ENCODE results near the gene HS6ST2. TPM values are rescaled to one million over a fixed set of nuclear protein-coding genes. Genes with fewer than 3 reads are reported as not detected.

HS6ST2 gene
- polyA plus RNA-seq, 1 donor from 2014 or later = not detected

DNA sequence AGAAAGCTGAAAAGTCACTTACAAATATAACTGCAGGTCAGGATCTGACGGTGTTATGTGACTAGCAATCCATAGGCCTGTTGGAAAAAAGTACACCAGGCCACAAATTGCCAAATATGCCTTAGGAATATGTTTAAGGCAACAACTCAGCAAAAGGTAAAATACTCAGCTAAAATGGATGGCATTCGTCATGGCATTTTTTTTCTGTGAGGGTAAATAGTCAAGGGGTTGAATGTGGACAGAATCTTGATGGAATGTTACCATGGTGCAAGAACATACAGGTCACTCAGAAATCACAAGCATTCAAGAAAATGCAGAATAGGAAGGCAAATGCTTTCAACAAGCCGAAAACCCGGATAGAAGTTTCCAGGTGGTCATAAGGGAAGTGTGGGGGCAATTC is 347.9 kb downstream of the HS6ST2 start:
- H3K4me3 Mint-ChIP-seq = no peak overlapping the region
- H3K36me3 Mint-ChIP-seq = no peaks in the 10 kb centered on the region
- peaks cover 4% of the 10 kb centered on the region for H3K27me3 Mint-ChIP-seq
- H3K4me1 Mint-ChIP-seq = no peaks in the 10 kb centered on the region
- H3K27ac Mint-ChIP-seq = no peak overlapping the region
- H3K9me3 Mint-ChIP-seq = no peaks in the 10 kb centered on the region

DNA sequence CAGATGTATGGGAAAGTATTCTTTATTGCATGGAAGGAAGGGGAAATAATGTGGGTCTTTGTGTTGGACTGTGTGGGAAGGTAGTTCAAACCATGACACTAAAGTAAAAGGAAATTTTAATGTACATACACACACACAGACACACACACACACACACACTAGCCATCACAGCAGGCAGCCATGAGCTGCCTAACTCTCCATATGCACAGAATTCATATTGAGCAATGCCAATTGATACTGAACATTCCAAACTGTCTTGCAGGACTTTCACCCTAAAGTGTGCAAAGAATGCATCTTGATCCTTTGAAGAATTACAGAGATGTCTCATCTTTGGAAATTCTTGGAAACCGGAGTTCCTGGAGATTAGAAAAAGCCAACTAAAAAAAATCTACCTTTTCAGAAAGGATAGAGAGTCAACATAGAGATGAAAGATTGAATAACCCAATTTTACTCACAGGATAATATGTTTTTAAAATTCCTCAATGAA is 349.0 kb downstream of the HS6ST2 start:
- Mint-ChIP-seq H3K27me3 (peaks cover 7% of the 10 kb centered on the region), H3K4me3 (no peak overlapping the region), H3K27ac (no peak overlapping the region), H3K9me3 (no peaks in the 10 kb centered on the region), H3K4me1 (no peaks in the 10 kb centered on the region), H3K36me3 (no peaks in the 10 kb centered on the region)

DNA sequence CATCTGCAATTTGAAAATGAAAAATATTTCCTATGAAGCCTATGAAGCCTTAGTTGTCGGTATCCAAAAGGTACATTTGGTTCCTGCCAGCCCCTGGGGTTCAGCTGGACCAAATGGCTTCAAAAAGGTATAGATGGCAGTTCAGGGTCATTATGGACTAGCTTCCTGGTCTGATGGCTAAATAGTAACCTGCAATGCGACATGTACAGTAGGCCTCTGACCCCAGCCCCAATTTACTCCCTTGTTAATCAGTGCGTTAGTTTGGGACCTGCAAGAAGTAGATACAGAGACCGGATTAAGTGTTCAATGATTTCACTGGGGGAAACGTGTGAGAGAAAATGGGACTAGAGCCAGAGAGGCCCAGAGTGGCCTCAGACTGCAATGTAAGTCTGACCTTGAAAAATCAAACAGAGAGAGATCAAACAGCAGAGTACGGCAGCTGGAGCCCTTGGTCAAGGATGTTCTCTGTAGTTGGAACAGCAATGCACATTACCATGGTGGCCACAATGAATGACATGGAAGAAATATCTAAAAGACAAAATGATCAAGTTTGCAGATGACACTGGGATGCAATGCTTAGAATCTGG is 354.6 kb downstream of the HS6ST2 start:
- Mint-ChIP-seq H3K9me3 (no peaks in the 10 kb centered on the region), H3K4me1 (no peaks in the 10 kb centered on the region), H3K4me3 (no peak overlapping the region), H3K27ac (no peak overlapping the region), H3K36me3 (no peaks in the 10 kb centered on the region), H3K27me3 (peaks cover 8% of the 10 kb centered on the region)

DNA sequence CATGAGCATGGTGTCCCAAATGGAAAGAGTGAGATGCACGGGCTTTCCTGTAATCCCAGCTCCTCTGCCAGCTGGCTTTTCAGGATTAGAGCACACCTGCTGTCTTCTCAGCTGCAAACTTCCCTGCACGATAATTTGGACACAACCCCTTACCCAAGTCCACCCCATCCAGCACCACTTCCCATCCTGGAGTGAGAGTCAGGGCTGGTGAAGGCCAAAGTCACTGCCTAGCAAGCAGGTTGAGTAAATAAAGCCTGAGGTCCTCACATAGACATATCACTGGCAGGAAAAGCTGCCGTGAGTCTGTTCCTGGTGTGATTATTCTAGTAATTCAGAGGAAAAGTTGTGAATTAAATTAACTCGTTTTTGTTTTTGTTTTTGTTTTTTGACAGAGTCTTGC is 355.7 kb downstream of the HS6ST2 start:
- Mint-ChIP-seq H3K4me1 (no peaks in the 10 kb centered on the region), H3K27ac (no peak overlapping the region), H3K36me3 (peaks cover 2% of the 10 kb centered on the region), H3K4me3 (no peak overlapping the region), H3K9me3 (no peaks in the 10 kb centered on the region), H3K27me3 (peaks cover 8% of the 10 kb centered on the region)

DNA sequence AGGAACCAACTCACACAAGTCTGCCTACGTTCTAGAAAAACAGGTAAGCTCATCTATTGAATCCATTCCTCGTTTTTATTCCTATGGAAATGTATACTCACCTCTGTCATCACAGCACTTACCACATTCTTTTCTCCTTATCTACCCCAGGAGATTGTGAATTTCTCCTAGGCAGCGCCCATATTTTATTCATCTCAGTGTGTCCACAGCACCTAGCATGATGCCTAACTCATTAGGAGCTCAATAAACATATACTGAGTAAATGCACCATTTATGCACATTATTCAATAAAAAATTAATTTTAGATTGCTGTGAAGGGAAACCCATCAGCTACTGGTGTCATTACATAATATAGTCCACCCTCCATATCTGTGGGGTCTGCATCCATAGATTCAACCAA is 363.4 kb downstream of the HS6ST2 start:
- peaks cover 0 to 2% (median 2%) of the 10 kb centered on the region in 3 donors for H3K4me1 Mint-ChIP-seq
- no peak overlapping the region for H3K4me3 Mint-ChIP-seq
- H3K9me3 Mint-ChIP-seq = no peaks in the 10 kb centered on the region
- H3K27me3 Mint-ChIP-seq = peaks cover 8% of the 10 kb centered on the region
- H3K27ac Mint-ChIP-seq = peak overlapping the region in 1 of 3 donors; percentile 9
- peaks cover 2% of the 10 kb centered on the region for H3K36me3 Mint-ChIP-seq

DNA sequence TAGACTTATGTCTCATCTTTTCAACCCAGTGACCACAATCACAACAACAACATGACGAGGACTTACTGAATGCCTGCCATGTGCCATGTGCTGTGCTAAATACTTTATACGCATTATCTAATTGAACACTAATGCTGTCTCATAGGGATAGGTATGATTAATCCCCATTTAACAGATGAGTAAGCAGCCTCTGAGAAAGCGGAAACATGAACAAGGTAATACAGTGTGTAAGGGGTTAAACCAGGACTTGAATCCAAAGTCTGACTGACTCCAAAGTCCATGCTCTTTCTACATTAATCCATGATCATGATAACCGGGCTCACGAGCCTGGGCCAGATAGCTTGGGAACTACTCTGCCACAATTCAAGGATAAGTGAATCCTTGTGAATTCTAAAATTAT is 364.3 kb downstream of the HS6ST2 start:
- Mint-ChIP-seq H3K4me3 (no peak overlapping the region), H3K9me3 (no peaks in the 10 kb centered on the region), H3K27me3 (peaks cover 9% of the 10 kb centered on the region), H3K36me3 (peaks cover 4% of the 10 kb centered on the region), H3K4me1 (peaks cover 0 to 2% (median 2%) of the 10 kb centered on the region in 3 donors), H3K27ac (no peak overlapping the region)

DNA sequence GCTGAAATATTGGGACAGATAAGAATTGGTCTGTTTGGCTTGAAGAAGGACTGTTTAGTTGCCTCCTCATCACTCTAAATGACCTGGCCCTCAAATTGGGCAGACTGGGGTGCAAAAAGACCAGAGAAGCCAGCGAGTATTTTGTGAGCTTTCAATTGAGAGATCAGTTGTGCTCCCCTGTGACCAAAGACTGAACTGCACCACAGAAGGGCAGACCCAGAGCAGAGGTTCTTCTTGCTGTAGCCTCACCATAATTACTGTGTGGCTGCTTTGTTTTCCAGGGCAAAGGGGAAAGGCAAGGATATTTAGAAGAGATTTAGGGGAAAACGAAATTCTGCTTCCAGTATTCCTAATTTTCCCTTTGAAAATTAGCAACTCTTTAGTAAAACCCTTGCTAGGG is 365.5 kb downstream of the HS6ST2 start:
- no peaks in the 10 kb centered on the region for H3K9me3 Mint-ChIP-seq
- H3K27ac Mint-ChIP-seq = no peak overlapping the region
- peaks cover 10% of the 10 kb centered on the region for H3K27me3 Mint-ChIP-seq
- H3K36me3 Mint-ChIP-seq = peaks cover 1% of the 10 kb centered on the region
- peaks cover 0 to 2% (median 2%) of the 10 kb centered on the region in 3 donors for H3K4me1 Mint-ChIP-seq
- peak overlapping the region in 1 of 4 donors; percentile 18 for H3K4me3 Mint-ChIP-seq

DNA sequence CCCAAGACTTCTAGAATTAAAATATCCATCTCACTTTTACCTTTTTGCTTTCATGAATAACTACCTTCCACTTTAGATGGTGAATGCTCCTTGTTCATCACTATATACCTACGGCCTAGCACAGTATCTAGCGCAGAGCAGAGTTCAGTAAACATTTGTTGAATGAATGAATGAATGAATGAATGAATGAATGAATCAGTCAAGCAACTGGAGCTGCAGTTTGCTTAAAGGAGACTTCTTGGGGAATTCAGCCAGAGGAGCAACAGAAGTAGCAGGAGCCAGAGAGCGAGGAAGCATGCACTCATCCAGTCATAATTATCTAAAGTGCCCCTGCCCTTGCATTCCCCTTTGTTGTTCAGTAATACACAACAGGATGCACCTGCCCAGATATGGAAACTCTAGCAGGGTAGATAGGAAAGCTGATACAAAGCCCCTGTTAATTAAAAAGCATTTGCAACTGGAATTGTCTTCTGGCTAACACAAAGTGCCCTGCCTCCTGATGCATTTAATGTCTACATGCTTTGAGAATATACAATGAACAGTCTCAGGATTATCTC is 366.6 kb downstream of the HS6ST2 start:
- Mint-ChIP-seq H3K27ac (no peak overlapping the region), H3K4me1 (peaks cover 0 to 2% (median 2%) of the 10 kb centered on the region in 3 donors), H3K4me3 (no peak overlapping the region), H3K27me3 (peaks cover 7% of the 10 kb centered on the region), H3K36me3 (peaks cover 1% of the 10 kb centered on the region), H3K9me3 (no peaks in the 10 kb centered on the region)

DNA sequence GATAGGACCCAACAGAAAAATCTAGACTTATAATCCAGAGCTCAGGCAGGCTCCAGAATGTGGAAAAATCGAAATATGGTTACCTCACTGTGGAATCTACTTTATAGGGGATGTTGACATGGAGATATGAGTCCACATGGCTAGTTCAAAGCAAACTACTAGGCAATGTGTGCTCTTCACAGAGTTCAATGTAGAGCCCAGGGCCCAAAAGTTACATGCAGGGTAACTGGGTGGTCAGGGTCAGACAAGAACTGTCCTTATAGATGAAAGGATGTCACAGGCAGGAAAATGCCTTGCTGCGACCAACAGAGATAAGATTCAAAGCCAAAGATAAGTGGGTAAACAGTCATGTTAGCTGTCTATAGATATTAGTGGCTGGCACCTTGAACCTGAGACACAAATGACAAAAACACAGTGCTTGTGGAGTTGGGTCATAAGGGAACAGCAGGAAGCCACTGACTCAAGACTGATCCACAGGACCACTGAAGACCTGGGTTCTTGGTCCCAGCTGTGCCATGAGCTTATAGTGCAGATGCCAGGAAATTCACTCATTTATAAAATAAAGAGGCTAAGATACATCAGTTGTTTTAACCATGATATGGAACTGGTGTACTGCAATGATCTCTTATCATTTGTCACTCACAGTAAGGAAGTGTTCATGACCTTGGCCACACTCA is 367.9 kb downstream of the HS6ST2 start:
- Mint-ChIP-seq H3K4me1 (peaks cover 0 to 2% (median 2%) of the 10 kb centered on the region in 3 donors), H3K36me3 (peaks cover 1% of the 10 kb centered on the region), H3K27me3 (peaks cover 7% of the 10 kb centered on the region), H3K27ac (no peak overlapping the region), H3K4me3 (no peak overlapping the region), H3K9me3 (no peaks in the 10 kb centered on the region)

DNA sequence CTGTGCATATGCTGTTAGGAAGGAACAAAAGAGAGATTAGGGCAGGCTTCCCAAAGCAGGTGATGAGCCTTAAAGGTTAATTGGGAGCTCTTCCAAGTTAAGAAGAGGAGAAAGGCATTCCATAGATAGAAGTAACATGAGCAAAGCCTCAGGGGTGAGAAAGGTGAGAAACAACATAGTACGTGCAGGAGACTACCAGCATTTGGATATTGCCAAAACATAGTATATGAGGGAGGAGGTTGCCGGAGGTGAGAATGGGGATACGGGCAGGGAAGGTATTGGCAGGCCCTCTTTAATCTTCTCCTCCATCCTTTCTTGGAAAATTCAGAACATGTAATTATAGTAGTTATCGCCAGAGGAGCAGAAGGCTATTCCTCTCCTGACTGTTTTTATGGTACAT is 373.5 kb downstream of the HS6ST2 start:
- Mint-ChIP-seq H3K36me3 (peaks cover 3% of the 10 kb centered on the region), H3K9me3 (peaks cover 0 to 2% (median 0%) of the 10 kb centered on the region in 3 donors), H3K27ac (no peak overlapping the region), H3K4me3 (no peak overlapping the region), H3K27me3 (peaks cover 13% of the 10 kb centered on the region), H3K4me1 (no peaks in the 10 kb centered on the region)

DNA sequence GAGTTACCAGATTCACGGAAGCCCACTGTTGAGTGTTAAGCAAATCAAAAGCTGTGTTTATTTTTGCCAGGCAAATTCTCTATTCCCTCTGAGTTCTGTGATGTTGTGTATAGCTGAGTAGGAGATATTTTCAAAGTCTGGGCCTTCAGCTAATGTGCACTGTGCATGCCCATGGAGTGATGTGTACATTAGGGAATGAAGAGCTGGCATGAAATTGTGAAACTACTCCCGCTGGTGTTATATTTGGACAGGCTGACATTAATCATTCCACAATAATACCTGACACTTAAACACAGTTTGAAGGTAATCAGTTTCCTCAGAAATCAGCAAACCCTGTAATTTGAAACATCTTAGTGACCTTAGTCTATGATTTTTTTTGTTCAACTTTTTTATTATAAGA is 381.5 kb downstream of the HS6ST2 start:
- Mint-ChIP-seq H3K4me3 (no peak overlapping the region), H3K9me3 (peaks cover 0 to 2% (median 0%) of the 10 kb centered on the region in 3 donors), H3K27me3 (peaks cover 19% of the 10 kb centered on the region), H3K36me3 (no peaks in the 10 kb centered on the region), H3K4me1 (no peaks in the 10 kb centered on the region), H3K27ac (no peak overlapping the region)

Other genes starting within 250 kb of the HS6ST2 start
- not detected for gene USP26, start 138.5 kb upstream of the HS6ST2 start, polyA plus RNA-seq